GM23338 (cell line): ENCODE measurements around the gene CTNNA3. TPM values are rescaled to one million over a fixed set of nuclear protein-coding genes. Genes with fewer than 3 reads are reported as not detected.

Experiments
- ATAC-seq: fragments of 200-7000 bp; cut with Tn5 transposase; 3 replicates; pipeline ENCODE4 v1.9.1; 2020
- DNase-seq: peaks from one replicate; pipeline ENCODE4 v3.0.0-alpha.2; 2015; ENCODE audit warnings: low spot score
- H2AFZ ChIP-seq: fragments of 200-600 bp; sonication (generic); 2 replicates; pipeline ENCODE4 v1.8.0; 2016; ENCODE audit warnings: antibody characterized with exemption, mild to moderate bottlenecking, moderate library complexity
- H3F3A ChIP-seq: fragments of 200-600 bp; sonication (generic); replicated peaks from 2 replicates; pipeline ENCODE4 v1.8.0; 2017; ENCODE audit warnings: antibody characterized with exemption, mixed run types, low read depth
- H3K27ac ChIP-seq: fragments of 200-600 bp; sonication (generic); 2 replicates; pipeline ENCODE4 v1.6.1; 2016; ENCODE audit warnings: low read depth
- H3K27me3 ChIP-seq: fragments of 200-600 bp; sonication (generic); 2 replicates; pipeline ENCODE4 v1.8.0; 2016; ENCODE audit warnings: mild to moderate bottlenecking, mixed run types, moderate library complexity; ENCODE audit not compliant: insufficient read depth
- H3K36me3 ChIP-seq: fragments of 200-600 bp; sonication (generic); 2 replicates; pipeline ENCODE4 v1.8.0; 2016; ENCODE audit warnings: mild to moderate bottlenecking; ENCODE audit not compliant: insufficient read depth
- H3K4me1 ChIP-seq: fragments of 200-600 bp; sonication (generic); 2 replicates; pipeline ENCODE4 v1.8.0; 2016; ENCODE audit warnings: mild to moderate bottlenecking, moderate library complexity; ENCODE audit not compliant: insufficient read depth
- H3K4me2 ChIP-seq: fragments of 200-600 bp; sonication (generic); 2 replicates; pipeline ENCODE4 v1.7.1; 2017; ENCODE audit warnings: mixed run types
- H3K4me3 ChIP-seq: fragments of 200-600 bp; sonication (generic); 2 replicates; pipeline ENCODE4 v1.6.1; 2016; ENCODE audit warnings: mixed run types
- H3K79me2 ChIP-seq: fragments of 200-600 bp; sonication (generic); replicated peaks from 2 replicates; pipeline ENCODE4 v1.8.0; 2017; ENCODE audit warnings: mild to moderate bottlenecking; ENCODE audit not compliant: insufficient read depth
- H3K9me2 ChIP-seq: fragments of 200-600 bp; sonication (generic); 2 replicates; pipeline ENCODE4 v1.8.0; 2017; ENCODE audit not compliant: insufficient read depth
- H4K20me1 ChIP-seq: fragments of 200-600 bp; sonication (generic); replicated peaks from 2 replicates; pipeline ENCODE4 v1.8.0; 2017; ENCODE audit warnings: mild to moderate bottlenecking; ENCODE audit not compliant: insufficient read depth
- H3K27ac Mint-ChIP-seq: 2 replicates; pipeline ENCODE4 v1.8.0; 2020; ENCODE audit warnings: inconsistent platforms, mild to moderate bottlenecking, moderate library complexity, mixed read lengths
- H3K27me3 Mint-ChIP-seq: 3 replicates; pipeline ENCODE4 v1.8.0; 2022; ENCODE audit warnings: low read depth, mild to moderate bottlenecking, moderate library complexity, mixed read lengths, inconsistent platforms; ENCODE audit not compliant: insufficient read depth, poor library complexity
- H3K36me3 Mint-ChIP-seq: 3 replicates; pipeline ENCODE4 v1.8.0; 2021; ENCODE audit warnings: low read depth, mild to moderate bottlenecking, inconsistent platforms, moderate library complexity, mixed read lengths
- H3K4me1 Mint-ChIP-seq: 3 replicates; pipeline ENCODE4 v1.8.0; 2020; ENCODE audit warnings: mild to moderate bottlenecking, inconsistent platforms, mixed read lengths
- H3K4me3 Mint-ChIP-seq: 3 replicates; pipeline ENCODE4 v1.8.0; 2021; ENCODE audit warnings: moderate library complexity, mild to moderate bottlenecking, inconsistent platforms, mixed read lengths
- H3K9me3 Mint-ChIP-seq: 3 replicates; pipeline ENCODE4 v1.8.0; 2020; ENCODE audit warnings: moderate library complexity, mild to moderate bottlenecking, inconsistent platforms, mixed read lengths
- EZH2phosphoT487 ChIP-seq: fragments of 200-600 bp; sonication (generic); IDR thresholded peaks from one replicate; pipeline ENCODE4 v1.8.1; 2018; ENCODE audit warnings: antibody characterized with exemption; ENCODE audit not compliant: unreplicated experiment
- NANOG ChIP-seq: IDR thresholded peaks from 2 replicates; pipeline ENCODE4 v1.6.1; 2016; ENCODE audit warnings: antibody characterized with exemption, borderline replicate concordance
- STAT1 ChIP-seq: IDR thresholded peaks from one replicate; pipeline ENCODE4 v1.6.1; 2016; ENCODE audit warnings: antibody characterized with exemption; ENCODE audit not compliant: unreplicated experiment
- polyA plus RNA-seq: library from polyadenylated mRNA; unstranded; fragments of >200 nt; fragmentation: Nextera tagmentation; extraction: Ambion mirVana; gene quantifications from 2 replicates; pipeline ENCODE4 v1.2.1, GENCODE V29; 2016
- total RNA-seq: library from RNA; depleted of rRNA; stranded (reverse); fragments of >200 nt; shearing (Covaris generic); gene quantifications from 2 replicates; pipeline ENCODE4 v1.2.3, GENCODE V29; 2014
- TF ChIP-seq, protein P1 (sequence below): IDR thresholded peaks from 2 replicates; pipeline ENCODE4 v1.6.1; 2016; ENCODE audit warnings: antibody characterized with exemption
- TF ChIP-seq, protein P2 (sequence below): fragments of 250-450 bp; sonication (Bioruptor Pico); IDR thresholded peaks from 2 replicates; pipeline ENCODE4 v1.5.0; 2020; ENCODE audit warnings: mild to moderate bottlenecking, moderate library complexity
- TF ChIP-seq, protein P3 (sequence below), 2 experiments: fragments of 200-600 bp in 1 of 2; sonication (generic) in 1 of 2; conservative IDR thresholded peaks; 2 replicates each; pipeline versions ENCODE4 v1.5.1 to v1.6.1; 2016 to 2017; ENCODE audit warnings: antibody characterized with exemption in 2 of 2, low read depth in 2 of 2, mild to moderate bottlenecking in 2 of 2, moderate library complexity in 1 of 2

Gene CTNNA3
- total and polyA plus RNA-seq, 2 experiments from 2014 or later: 0.71 to 3.3 TPM

DNA sequence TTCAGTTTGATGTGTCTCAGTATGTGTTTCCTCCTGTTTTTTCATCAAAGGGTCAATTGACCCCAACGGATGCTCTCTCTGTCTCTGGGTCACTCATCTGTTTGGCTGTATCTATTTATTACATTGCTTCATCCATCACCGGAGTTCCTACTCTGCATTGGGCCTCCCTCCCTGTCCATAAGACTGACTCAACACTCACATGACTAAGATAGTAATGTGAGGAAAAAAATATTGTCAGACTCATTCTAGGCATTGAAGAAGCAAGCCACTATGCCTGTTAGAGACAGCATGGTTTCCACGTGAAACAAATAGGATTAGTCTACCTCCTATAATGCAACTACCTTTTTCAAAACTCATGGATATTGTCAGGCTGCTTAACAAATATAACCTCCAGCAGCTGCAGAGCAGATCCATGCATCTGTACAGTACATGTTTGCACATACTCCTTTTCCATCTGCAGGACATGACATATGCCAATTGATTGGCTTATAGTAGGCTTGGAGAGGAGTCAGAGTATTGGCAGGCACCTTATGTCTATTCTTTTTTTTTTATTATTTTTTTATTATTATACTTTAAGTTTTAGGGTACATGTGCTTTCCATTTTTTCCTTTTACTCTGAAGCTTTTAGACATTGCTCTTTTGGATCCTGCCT lies 495.0 kb downstream of the CTNNA3 start (continued):
- TF ChIP-seq, protein P1, sequence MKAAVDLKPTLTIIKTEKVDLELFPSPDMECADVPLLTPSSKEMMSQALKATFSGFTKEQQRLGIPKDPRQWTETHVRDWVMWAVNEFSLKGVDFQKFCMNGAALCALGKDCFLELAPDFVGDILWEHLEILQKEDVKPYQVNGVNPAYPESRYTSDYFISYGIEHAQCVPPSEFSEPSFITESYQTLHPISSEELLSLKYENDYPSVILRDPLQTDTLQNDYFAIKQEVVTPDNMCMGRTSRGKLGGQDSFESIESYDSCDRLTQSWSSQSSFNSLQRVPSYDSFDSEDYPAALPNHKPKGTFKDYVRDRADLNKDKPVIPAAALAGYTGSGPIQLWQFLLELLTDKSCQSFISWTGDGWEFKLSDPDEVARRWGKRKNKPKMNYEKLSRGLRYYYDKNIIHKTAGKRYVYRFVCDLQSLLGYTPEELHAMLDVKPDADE: no peak
- TF ChIP-seq STAT1: no peak
- TF ChIP-seq, protein P2, sequence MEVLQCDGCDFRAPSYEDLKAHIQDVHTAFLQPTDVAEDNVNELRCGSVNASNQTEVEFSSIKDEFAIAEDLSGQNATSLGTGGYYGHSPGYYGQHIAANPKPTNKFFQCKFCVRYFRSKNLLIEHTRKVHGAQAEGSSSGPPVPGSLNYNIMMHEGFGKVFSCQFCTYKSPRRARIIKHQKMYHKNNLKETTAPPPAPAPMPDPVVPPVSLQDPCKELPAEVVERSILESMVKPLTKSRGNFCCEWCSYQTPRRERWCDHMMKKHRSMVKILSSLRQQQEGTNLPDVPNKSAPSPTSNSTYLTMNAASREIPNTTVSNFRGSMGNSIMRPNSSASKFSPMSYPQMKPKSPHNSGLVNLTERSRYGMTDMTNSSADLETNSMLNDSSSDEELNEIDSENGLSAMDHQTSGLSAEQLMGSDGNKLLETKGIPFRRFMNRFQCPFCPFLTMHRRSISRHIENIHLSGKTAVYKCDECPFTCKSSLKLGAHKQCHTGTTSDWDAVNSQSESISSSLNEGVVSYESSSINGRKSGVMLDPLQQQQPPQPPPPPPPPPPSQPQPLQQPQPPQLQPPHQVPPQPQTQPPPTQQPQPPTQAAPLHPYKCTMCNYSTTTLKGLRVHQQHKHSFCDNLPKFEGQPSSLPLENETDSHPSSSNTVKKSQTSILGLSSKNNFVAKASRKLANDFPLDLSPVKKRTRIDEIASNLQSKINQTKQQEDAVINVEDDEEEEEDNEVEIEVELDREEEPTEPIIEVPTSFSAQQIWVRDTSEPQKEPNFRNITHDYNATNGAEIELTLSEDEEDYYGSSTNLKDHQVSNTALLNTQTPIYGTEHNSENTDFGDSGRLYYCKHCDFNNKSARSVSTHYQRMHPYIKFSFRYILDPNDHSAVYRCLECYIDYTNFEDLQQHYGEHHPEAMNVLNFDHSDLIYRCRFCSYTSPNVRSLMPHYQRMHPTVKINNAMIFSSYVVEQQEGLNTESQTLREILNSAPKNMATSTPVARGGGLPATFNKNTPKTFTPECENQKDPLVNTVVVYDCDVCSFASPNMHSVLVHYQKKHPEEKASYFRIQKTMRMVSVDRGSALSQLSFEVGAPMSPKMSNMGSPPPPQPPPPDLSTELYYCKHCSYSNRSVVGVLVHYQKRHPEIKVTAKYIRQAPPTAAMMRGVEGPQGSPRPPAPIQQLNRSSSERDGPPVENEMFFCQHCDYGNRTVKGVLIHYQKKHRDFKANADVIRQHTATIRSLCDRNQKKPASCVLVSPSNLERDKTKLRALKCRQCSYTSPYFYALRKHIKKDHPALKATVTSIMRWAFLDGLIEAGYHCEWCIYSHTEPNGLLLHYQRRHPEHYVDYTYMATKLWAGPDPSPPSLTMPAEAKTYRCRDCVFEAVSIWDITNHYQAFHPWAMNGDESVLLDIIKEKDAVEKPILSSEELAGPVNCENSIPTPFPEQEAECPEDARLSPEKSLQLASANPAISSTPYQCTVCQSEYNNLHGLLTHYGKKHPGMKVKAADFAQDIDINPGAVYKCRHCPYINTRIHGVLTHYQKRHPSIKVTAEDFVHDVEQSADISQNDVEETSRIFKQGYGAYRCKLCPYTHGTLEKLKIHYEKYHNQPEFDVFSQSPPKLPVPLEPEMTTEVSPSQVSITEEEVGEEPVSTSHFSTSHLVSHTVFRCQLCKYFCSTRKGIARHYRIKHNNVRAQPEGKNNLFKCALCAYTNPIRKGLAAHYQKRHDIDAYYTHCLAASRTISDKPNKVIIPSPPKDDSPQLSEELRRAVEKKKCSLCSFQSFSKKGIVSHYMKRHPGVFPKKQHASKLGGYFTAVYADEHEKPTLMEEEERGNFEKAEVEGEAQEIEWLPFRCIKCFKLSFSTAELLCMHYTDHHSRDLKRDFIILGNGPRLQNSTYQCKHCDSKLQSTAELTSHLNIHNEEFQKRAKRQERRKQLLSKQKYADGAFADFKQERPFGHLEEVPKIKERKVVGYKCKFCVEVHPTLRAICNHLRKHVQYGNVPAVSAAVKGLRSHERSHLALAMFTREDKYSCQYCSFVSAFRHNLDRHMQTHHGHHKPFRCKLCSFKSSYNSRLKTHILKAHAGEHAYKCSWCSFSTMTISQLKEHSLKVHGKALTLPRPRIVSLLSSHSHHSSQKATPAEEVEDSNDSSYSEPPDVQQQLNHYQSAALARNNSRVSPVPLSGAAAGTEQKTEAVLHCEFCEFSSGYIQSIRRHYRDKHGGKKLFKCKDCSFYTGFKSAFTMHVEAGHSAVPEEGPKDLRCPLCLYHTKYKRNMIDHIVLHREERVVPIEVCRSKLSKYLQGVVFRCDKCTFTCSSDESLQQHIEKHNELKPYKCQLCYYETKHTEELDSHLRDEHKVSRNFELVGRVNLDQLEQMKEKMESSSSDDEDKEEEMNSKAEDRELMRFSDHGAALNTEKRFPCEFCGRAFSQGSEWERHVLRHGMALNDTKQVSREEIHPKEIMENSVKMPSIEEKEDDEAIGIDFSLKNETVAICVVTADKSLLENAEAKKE (CRISPR knock-in tag): no peak
- TF ChIP-seq EZH2phosphoT487: no peak
- no peak for TF ChIP-seq NANOG

- Mint-ChIP-seq H3K4me3 (no peak overlapping the region), H3K9me3 (no peaks in the 10 kb centered on the region), H3K27ac (no peak overlapping the region), H3K4me1 (no peaks in the 10 kb centered on the region), H3K36me3 (no peaks in the 10 kb centered on the region), H3K27me3 (no peaks in the 10 kb centered on the region)
- no peaks in the 10 kb centered on the region for H3K79me2 ChIP-seq
- H3K27me3 ChIP-seq: no peaks in the 10 kb centered on the region
- no peaks in the 10 kb centered on the region for H3K9me2 ChIP-seq
- no peak for ATAC-seq
- H3K4me3 ChIP-seq: no peak overlapping the region
- no peak for DNase-seq
- H3K4me1 ChIP-seq: no peaks in the 10 kb centered on the region
- no peak overlapping the region for H3K4me2 ChIP-seq
- no peaks in the 10 kb centered on the region for H4K20me1 ChIP-seq
- no peaks in the 10 kb centered on the region for H3K36me3 ChIP-seq
- H2AFZ ChIP-seq: no peak overlapping the region
- no peak overlapping the region for H3K27ac ChIP-seq
- H3F3A ChIP-seq: no peaks in the 10 kb centered on the region
- TF ChIP-seq, protein P2 (CRISPR knock-in tag): no peak
- no peak for TF ChIP-seq STAT1
- TF ChIP-seq, protein P3, sequence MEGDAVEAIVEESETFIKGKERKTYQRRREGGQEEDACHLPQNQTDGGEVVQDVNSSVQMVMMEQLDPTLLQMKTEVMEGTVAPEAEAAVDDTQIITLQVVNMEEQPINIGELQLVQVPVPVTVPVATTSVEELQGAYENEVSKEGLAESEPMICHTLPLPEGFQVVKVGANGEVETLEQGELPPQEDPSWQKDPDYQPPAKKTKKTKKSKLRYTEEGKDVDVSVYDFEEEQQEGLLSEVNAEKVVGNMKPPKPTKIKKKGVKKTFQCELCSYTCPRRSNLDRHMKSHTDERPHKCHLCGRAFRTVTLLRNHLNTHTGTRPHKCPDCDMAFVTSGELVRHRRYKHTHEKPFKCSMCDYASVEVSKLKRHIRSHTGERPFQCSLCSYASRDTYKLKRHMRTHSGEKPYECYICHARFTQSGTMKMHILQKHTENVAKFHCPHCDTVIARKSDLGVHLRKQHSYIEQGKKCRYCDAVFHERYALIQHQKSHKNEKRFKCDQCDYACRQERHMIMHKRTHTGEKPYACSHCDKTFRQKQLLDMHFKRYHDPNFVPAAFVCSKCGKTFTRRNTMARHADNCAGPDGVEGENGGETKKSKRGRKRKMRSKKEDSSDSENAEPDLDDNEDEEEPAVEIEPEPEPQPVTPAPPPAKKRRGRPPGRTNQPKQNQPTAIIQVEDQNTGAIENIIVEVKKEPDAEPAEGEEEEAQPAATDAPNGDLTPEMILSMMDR (conservative IDR thresholded peaks at IDR 0.05; ENCODE audit: low read depth in 2 of 2): no peak
These were observed 520.6 kb downstream of the CTNNA3 start for GRCh38 chr10:67175354-67175753.
